ENCODE results near the gene ST6GALNAC5. TPM values are rescaled to one million over a fixed set of nuclear protein-coding genes. Genes with fewer than 3 reads are reported as not detected.

The ST6GALNAC5 gene
- total and polyA plus RNA-seq, 8 donors, result 7.6 to 18.9 (median 10.0) TPM

- intact Hi-C loops (cut with DNase I), result no loop called here
- no peaks in the 10 kb centered on the region for H3K27me3 ChIP-seq
- no peak overlapping the region for H3K4me3 ChIP-seq
- no peak for TF ChIP-seq CTCF (IDR thresholded peaks at IDR 0.05)
- no peaks in the 10 kb centered on the region for H3K4me1 ChIP-seq
- no peaks in the 10 kb centered on the region for H3K9me3 ChIP-seq
- H3K36me3 ChIP-seq, result no peaks in the 10 kb centered on the region
- no peak overlapping the region for H3K27ac ChIP-seq
- no peak for DNase-seq
- ATAC-seq, result no peak
Observed at GRCh38 chr1:77089756-77090155, 222.5 kb downstream of the ST6GALNAC5 start.

- DNase-seq (no peak), ATAC-seq (no peak)
- no peaks in the 10 kb centered on the region for H3K27me3 ChIP-seq
- no peak for TF ChIP-seq CTCF (IDR thresholded peaks at IDR 0.05)
- no peaks in the 10 kb centered on the region for H3K9me3 ChIP-seq
- H3K36me3 ChIP-seq, result no peaks in the 10 kb centered on the region
- H3K4me3 ChIP-seq, result no peak overlapping the region
- intact Hi-C loops (cut with DNase I), result no loop called here
- H3K4me1 ChIP-seq, result no peaks in the 10 kb centered on the region
- no peak overlapping the region for H3K27ac ChIP-seq
Observed at GRCh38 chr1:77095236-77095635, 228.0 kb downstream of the ST6GALNAC5 start.

GRCh38 chr1:77096496-77097255, 229.4 kb downstream of the ST6GALNAC5 start:
- ATAC-seq, result no peak
- no peak for DNase-seq
- no peaks in the 10 kb centered on the region for H3K9me3 ChIP-seq
- no peaks in the 10 kb centered on the region for H3K27me3 ChIP-seq
- H3K27ac ChIP-seq, result no peak overlapping the region
- TF ChIP-seq CTCF (IDR thresholded peaks at IDR 0.05), result no peak
- no peaks in the 10 kb centered on the region for H3K36me3 ChIP-seq
- H3K4me3 ChIP-seq, result no peak overlapping the region
- no peaks in the 10 kb centered on the region for H3K4me1 ChIP-seq
- intact Hi-C loops (cut with DNase I), result no loop called here

- Histone ChIP-seq H3K4me3 (no peak overlapping the region), H3K9me3 (no peaks in the 10 kb centered on the region), H3K4me1 (no peaks in the 10 kb centered on the region), H3K36me3 (no peaks in the 10 kb centered on the region), H3K27ac (no peak overlapping the region), H3K27me3 (no peaks in the 10 kb centered on the region)
- intact Hi-C loops (cut with DNase I), result no loop called here
- DNase-seq (no peak), ATAC-seq (no peak)
- TF ChIP-seq CTCF (IDR thresholded peaks at IDR 0.05), result no peak
Observed at GRCh38 chr1:77100875-77101274, 233.6 kb downstream of the ST6GALNAC5 start.

- no peak for TF ChIP-seq CTCF (IDR thresholded peaks at IDR 0.05)
- Histone ChIP-seq H3K4me1 (no peaks in the 10 kb centered on the region), H3K9me3 (no peaks in the 10 kb centered on the region), H3K4me3 (no peak overlapping the region), H3K36me3 (no peaks in the 10 kb centered on the region), H3K27me3 (no peaks in the 10 kb centered on the region), H3K27ac (no peak overlapping the region)
- intact Hi-C loops (cut with DNase I), result no loop called here
- no peak for ATAC-seq
- DNase-seq, result no peak
Observed at GRCh38 chr1:77103486-77103885, 236.2 kb downstream of the ST6GALNAC5 start.

All from left lung (tissue), 10 donors.